Measurements from ENCODE around the gene ALDH3A2.
"Not testable (repeated sequence)": the region's sequence is repeated elsewhere in the genome, so short reads cannot be mapped to it uniquely, and the experiment has no call there.

ALDH3A2 gene

GRCh38 chr17:19656851-19657581 is 8.5 kb downstream of the ALDH3A2 start:
- no peaks in the 10 kb centered on the region for H3K27me3 Mint-ChIP-seq
- no peak overlapping the region for H3K27ac Mint-ChIP-seq
- peaks cover 92% of the 10 kb centered on the region for H3K36me3 Mint-ChIP-seq (ENCODE audit: low read depth)
- intact Hi-C loops (cut with micrococcal nuclease) = no loop called here
- peaks cover 3% of the 10 kb centered on the region for H3K4me1 Mint-ChIP-seq (ENCODE audit: low read depth)
- H3K4me3 Mint-ChIP-seq = no peak overlapping the region
- peaks cover 7% of the 10 kb centered on the region for H3K9me3 Mint-ChIP-seq

DNA sequence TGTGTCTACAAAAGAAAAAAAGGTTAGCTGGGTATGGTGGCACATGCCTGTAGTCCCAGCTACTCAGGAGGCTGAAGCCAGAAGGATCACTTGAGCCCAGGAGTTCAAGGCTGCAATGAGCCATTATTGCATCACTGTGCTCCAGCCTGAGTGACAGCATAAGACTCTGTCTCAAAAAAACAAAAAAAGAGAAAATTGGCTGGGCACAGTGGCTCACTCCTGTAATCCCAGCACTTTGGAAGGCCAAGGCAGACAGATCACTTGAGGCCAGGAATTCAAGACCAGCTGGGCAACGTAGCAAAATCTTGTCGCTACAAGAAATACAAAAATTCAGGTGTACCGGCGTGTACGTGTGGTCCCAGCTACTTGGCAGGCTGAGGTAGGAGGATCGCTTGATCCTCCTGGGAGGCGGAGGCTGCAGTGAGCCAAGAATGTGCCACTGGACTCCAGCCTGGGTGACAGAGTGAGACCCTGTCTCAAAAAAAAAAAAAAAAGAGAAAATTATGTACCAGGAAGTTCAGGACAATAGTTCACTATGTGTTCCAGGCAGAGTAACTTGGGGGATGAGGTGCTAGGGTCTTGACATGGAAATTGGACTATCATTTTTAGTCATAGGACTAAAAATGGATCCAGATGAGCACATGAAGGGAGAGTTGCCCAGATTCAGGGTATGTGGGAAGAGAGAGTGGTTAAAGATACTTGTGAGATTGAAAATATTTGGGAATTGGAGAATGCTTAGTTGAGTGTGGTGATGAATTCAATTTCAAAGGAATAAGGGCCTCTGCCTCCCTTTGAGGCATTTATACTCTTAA is 11.0 kb downstream of the ALDH3A2 start:
- Mint-ChIP-seq H3K4me3 (no peak overlapping the region), H3K4me1 (ENCODE audit: low read depth) (no peaks in the 10 kb centered on the region), H3K36me3 (ENCODE audit: low read depth) (peaks cover 91% of the 10 kb centered on the region), H3K27me3 (no peaks in the 10 kb centered on the region), H3K9me3 (no peaks in the 10 kb centered on the region), H3K27ac (no peak overlapping the region)
- intact Hi-C loops (cut with micrococcal nuclease) = no loop called here

- H3K36me3 Mint-ChIP-seq (ENCODE audit: low read depth) = peaks cover 91% of the 10 kb centered on the region
- H3K27ac Mint-ChIP-seq = no peak overlapping the region
- no peaks in the 10 kb centered on the region for H3K4me1 Mint-ChIP-seq (ENCODE audit: low read depth)
- intact Hi-C loops (cut with micrococcal nuclease) = no loop called here
- H3K27me3 Mint-ChIP-seq = no peaks in the 10 kb centered on the region
- H3K4me3 Mint-ChIP-seq = no peak overlapping the region
- no peaks in the 10 kb centered on the region for H3K9me3 Mint-ChIP-seq
These were observed 11.8 kb downstream of the ALDH3A2 start for GRCh38 chr17:19660219-19660870.

- intact Hi-C loops (cut with micrococcal nuclease) = no loop called here
These were observed 12.6 kb downstream of the ALDH3A2 start for GRCh38 chr17:19661121-19661520.

DNA sequence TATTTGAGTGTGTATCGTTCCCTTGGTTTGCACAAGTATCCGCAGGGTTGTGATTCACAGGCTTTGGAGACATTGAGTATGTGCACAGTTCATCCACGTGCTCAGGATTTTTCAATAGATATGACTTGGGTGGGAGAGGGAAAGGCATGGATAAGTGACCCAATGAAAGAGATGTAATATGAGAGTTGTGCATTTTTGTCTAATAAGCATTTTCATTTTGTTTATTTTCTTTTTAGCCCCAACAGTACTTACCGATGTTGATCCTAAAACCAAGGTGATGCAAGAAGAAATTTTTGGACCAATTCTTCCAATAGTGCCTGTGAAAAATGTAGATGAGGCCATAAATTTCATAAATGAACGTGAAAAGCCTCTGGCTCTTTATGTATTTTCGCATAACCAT is 14.5 kb downstream of the ALDH3A2 start:
- Mint-ChIP-seq H3K36me3 (ENCODE audit: low read depth) (peaks cover 73% of the 10 kb centered on the region), H3K27me3 (no peaks in the 10 kb centered on the region), H3K4me1 (ENCODE audit: low read depth) (no peaks in the 10 kb centered on the region), H3K27ac (no peak overlapping the region), H3K9me3 (no peaks in the 10 kb centered on the region), H3K4me3 (no peak overlapping the region)
- intact Hi-C loops (cut with micrococcal nuclease) = no loop called here

More at GRCh38 chr17:19661121-19661520, 12.6 kb downstream of the ALDH3A2 start:
- Mint-ChIP-seq H3K27me3 (no peaks in the 10 kb centered on the region), H3K4me1 (ENCODE audit: low read depth) (no peaks in the 10 kb centered on the region), H3K9me3 (no peaks in the 10 kb centered on the region), H3K36me3 (ENCODE audit: low read depth) (peaks cover 91% of the 10 kb centered on the region), H3K27ac (no peak overlapping the region), H3K4me3 (no peak overlapping the region)

GRCh38 chr17:19664136-19664820 is 15.7 kb downstream of the ALDH3A2 start:
- Mint-ChIP-seq H3K4me3 (no peak overlapping the region), H3K27ac (no peak overlapping the region)

DNA sequence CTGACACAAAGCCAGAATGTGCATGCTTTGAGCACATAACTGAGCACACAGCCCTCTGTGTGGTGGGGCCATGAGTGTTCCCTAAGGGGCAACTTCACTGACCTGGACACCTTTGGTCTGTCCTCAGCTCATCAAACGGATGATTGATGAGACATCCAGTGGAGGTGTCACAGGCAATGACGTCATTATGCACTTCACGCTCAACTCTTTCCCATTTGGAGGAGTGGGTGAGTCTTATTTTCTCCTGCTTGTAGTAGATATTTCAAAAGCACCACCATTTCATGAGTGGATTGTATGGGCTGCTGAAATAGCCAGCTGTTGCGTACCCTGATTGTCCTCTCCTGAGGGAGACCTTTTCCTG is 16.2 kb downstream of the ALDH3A2 start:
- H3K4me3 Mint-ChIP-seq = no peak overlapping the region
- no peaks in the 10 kb centered on the region for H3K27me3 Mint-ChIP-seq
- intact Hi-C loops (cut with micrococcal nuclease) = no loop called here
- H3K27ac Mint-ChIP-seq = no peak overlapping the region
- peaks cover 68% of the 10 kb centered on the region for H3K36me3 Mint-ChIP-seq (ENCODE audit: low read depth)
- no peaks in the 10 kb centered on the region for H3K4me1 Mint-ChIP-seq (ENCODE audit: low read depth)
- no peaks in the 10 kb centered on the region for H3K9me3 Mint-ChIP-seq

More at GRCh38 chr17:19664136-19664820, 15.7 kb downstream of the ALDH3A2 start:
- Mint-ChIP-seq H3K9me3 (no peaks in the 10 kb centered on the region), H3K27me3 (no peaks in the 10 kb centered on the region), H3K4me1 (ENCODE audit: low read depth) (no peaks in the 10 kb centered on the region), H3K36me3 (ENCODE audit: low read depth) (peaks cover 68% of the 10 kb centered on the region)
- intact Hi-C loops (cut with micrococcal nuclease) = no loop called here

GRCh38 chr17:19669680-19670079 is 21.1 kb downstream of the ALDH3A2 start:
- intact Hi-C loops (cut with micrococcal nuclease); H3K9me3 Mint-ChIP-seq; H3K27ac Mint-ChIP-seq; H3K4me3 Mint-ChIP-seq; H3K27me3 Mint-ChIP-seq: not testable (repeated sequence)
- Mint-ChIP-seq H3K4me1 (ENCODE audit: low read depth) (peaks cover 11% of the 10 kb centered on the region), H3K36me3 (ENCODE audit: low read depth) (peaks cover 76% of the 10 kb centered on the region)

DNA sequence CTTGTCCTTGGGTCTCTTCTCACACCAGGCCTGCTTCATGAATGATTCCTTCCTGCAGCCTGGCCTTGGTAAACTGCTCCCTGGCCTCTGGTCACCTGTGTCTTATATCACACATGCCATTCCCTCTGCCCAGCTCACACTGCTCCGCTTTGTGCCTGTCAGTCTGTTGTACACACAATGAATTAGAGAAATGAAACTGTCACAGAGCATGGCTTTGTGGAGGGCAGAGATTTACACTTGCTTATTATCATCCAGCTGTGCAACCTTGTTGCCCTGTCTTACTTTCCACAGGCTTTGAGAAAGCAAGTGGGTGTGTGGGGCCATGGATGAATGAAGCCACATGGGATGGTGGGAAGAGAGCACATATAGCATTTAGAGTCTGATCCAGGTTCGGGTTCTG is 22.4 kb downstream of the ALDH3A2 start:
- Mint-ChIP-seq H3K4me1 (ENCODE audit: low read depth) (peaks cover 11% of the 10 kb centered on the region), H3K4me3 (no peak overlapping the region), H3K27ac (no peak overlapping the region), H3K9me3 (no peaks in the 10 kb centered on the region), H3K36me3 (ENCODE audit: low read depth) (peaks cover 74% of the 10 kb centered on the region), H3K27me3 (no peaks in the 10 kb centered on the region)
- intact Hi-C loops (cut with micrococcal nuclease) = no loop called here

GRCh38 chr17:19671433-19671832 is 22.9 kb downstream of the ALDH3A2 start:
- intact Hi-C loops (cut with micrococcal nuclease) = no loop called here
- no peak overlapping the region for H3K4me3 Mint-ChIP-seq
- H3K27ac Mint-ChIP-seq = no peak overlapping the region
- H3K4me1 Mint-ChIP-seq (ENCODE audit: low read depth) = peaks cover 11% of the 10 kb centered on the region
- H3K36me3 Mint-ChIP-seq (ENCODE audit: low read depth) = peaks cover 75% of the 10 kb centered on the region
- H3K9me3 Mint-ChIP-seq = no peaks in the 10 kb centered on the region
- no peaks in the 10 kb centered on the region for H3K27me3 Mint-ChIP-seq

DNA sequence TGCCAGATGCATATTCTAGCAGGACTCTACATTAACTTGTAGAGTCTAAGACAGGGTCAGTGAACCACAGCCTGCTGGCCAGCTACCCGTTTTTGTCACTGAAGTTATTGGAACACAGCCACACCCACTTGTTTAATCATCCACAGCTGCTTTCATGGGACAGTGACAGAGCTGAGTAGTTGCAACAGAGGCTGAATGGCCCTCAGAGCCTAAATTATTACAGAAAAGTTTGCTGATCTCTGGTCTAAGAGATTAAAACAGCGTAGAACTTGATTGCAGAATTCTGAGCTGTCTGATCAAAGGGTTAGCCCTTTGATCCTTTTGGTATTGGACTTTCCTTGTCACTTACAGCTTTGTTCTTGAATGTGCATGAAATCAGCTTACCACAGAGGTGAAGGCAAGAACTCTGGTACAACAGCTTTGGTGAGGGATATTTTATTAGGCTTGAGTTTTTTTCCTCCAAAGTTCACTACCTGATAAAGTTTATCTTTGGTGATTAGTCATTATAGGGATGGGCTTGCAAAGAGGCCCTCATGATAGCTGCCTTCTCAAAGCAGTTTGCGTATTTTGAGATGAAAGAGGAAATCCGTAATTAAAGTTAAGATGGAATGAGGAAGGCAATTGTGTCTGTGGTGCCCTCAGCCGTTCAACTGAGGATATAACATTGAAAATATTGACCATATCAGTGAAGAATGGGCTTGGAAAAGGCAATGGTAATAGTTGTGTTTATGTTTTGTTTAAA is 23.6 kb downstream of the ALDH3A2 start:
- Mint-ChIP-seq H3K36me3 (ENCODE audit: low read depth) (peaks cover 81% of the 10 kb centered on the region), H3K27ac (no peak overlapping the region), H3K9me3 (no peaks in the 10 kb centered on the region), H3K27me3 (no peaks in the 10 kb centered on the region), H3K4me3 (no peak overlapping the region), H3K4me1 (ENCODE audit: low read depth) (peaks cover 11% of the 10 kb centered on the region)
- intact Hi-C loops (cut with micrococcal nuclease) = no loop called here

DNA sequence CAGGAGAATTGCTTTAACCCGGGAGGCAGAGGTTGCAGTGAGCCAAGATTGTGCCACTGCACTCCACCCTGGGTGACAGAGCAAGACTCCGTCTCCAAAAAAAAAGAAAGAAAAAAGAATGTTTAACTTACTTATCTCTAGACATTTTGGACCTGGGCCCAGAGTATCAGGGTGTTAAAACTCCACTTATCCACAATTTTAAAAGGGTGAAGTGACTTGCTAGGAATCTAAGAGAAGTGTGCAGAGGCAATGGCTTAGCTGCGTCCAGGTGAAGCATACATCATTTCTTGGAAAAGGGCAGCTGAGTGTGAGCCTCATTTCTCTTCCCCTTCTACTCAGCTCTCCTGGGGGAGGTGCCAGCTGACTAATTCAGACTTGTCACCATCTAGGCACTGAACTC is 25.1 kb downstream of the ALDH3A2 start:
- Mint-ChIP-seq H3K27ac (no peak overlapping the region), H3K4me3 (no peak overlapping the region), H3K4me1 (ENCODE audit: low read depth) (peaks cover 11% of the 10 kb centered on the region), H3K36me3 (ENCODE audit: low read depth) (peaks cover 87% of the 10 kb centered on the region), H3K9me3 (no peaks in the 10 kb centered on the region), H3K27me3 (no peaks in the 10 kb centered on the region)
- intact Hi-C loops (cut with micrococcal nuclease) = no loop called here

GRCh38 chr17:19676896-19677295 is 28.3 kb downstream of the ALDH3A2 start:
- H3K9me3 Mint-ChIP-seq = no peaks in the 10 kb centered on the region
- intact Hi-C loops (cut with micrococcal nuclease) = no loop called here
- no peaks in the 10 kb centered on the region for H3K27me3 Mint-ChIP-seq
- H3K4me1 Mint-ChIP-seq (ENCODE audit: low read depth) = no peaks in the 10 kb centered on the region
- H3K36me3 Mint-ChIP-seq (ENCODE audit: low read depth) = peaks cover 63% of the 10 kb centered on the region
- no peak overlapping the region for H3K4me3 Mint-ChIP-seq
- no peak overlapping the region for H3K27ac Mint-ChIP-seq
